ENCODE results near the gene PITPNM2.

PITPNM2 gene

GRCh38 chr12:123133701-123134100 lies 17.2 kb downstream of the PITPNM2 start:
- Histone ChIP-seq H3K9me3 (ENCODE audit: low read length) (no peaks in the 10 kb centered on the region), H3K36me3 (ENCODE audit: insufficient read depth, low read length) (peaks cover 71% of the 10 kb centered on the region), H3K27me3 (ENCODE audit: insufficient read depth, low read length) (no peaks in the 10 kb centered on the region), H3K9me2 (ENCODE audit: low read depth, low read length) (no peaks in the 10 kb centered on the region), H3K27ac (ENCODE audit: low read depth, low read length, poor library complexity, severe bottlenecking) (peak overlapping the region; percentile 100), H3K79me2 (ENCODE audit: insufficient read depth, low read length) (peaks cover 24% of the 10 kb centered on the region), H2AFZ (ENCODE audit: low read length) (no peak overlapping the region), H3K9ac (ENCODE audit: low read length) (peak overlapping the region; percentile 59; the same call in 1 of the 2 replicates), H3F3A (ENCODE audit: insufficient read depth, low read length) (0 out of 2 replicates have a peak, but pooled peaks cover 5% of the 10 kb centered on the region), H3K4me1 (ENCODE audit: insufficient read depth, low read length, severe bottlenecking) (peaks cover 69% of the 10 kb centered on the region), H4K20me1 (ENCODE audit: insufficient read depth, low read length) (no peaks in the 10 kb centered on the region), H3K4me2 (ENCODE audit: low read length) (no peak overlapping the region), H3K4me3 (ENCODE audit: low read depth, low read length, poor library complexity, severe bottlenecking) (no peak overlapping the region)
- TF ChIP-seq EZH2 (IDR thresholded peaks at IDR 0.05; ENCODE audit: borderline replicate concordance, low read length) (no peak), CTCF (IDR thresholded peaks at IDR 0.05; ENCODE audit: low read length) (no peak)

GRCh38 chr12:123132951-123133619 lies 17.8 kb downstream of the PITPNM2 start:
- Histone ChIP-seq H3K27me3 (ENCODE audit: insufficient read depth, low read length) (no peaks in the 10 kb centered on the region), H3K27ac (ENCODE audit: low read depth, low read length, poor library complexity, severe bottlenecking) (peak overlapping the region; percentile 100), H3K4me3 (ENCODE audit: low read depth, low read length, poor library complexity, severe bottlenecking) (peak overlapping the region; percentile 20), H3K36me3 (ENCODE audit: insufficient read depth, low read length) (peaks cover 69% of the 10 kb centered on the region), H3F3A (ENCODE audit: insufficient read depth, low read length) (0 out of 2 replicates have a peak, but pooled peaks cover 5% of the 10 kb centered on the region), H3K4me1 (ENCODE audit: insufficient read depth, low read length, severe bottlenecking) (peaks cover 75% of the 10 kb centered on the region), H3K4me2 (ENCODE audit: low read length) (peak overlapping the region; percentile 64; the same call in 1 of the 2 replicates), H4K20me1 (ENCODE audit: insufficient read depth, low read length) (no peaks in the 10 kb centered on the region), H3K9me3 (ENCODE audit: low read length) (no peaks in the 10 kb centered on the region), H3K9ac (ENCODE audit: low read length) (peak overlapping the region; percentile 59), H2AFZ (ENCODE audit: low read length) (no peak overlapping the region), H3K79me2 (ENCODE audit: insufficient read depth, low read length) (peaks cover 21% of the 10 kb centered on the region), H3K9me2 (ENCODE audit: low read depth, low read length) (no peaks in the 10 kb centered on the region)
- TF ChIP-seq CTCF (IDR thresholded peaks at IDR 0.05; ENCODE audit: low read length) = no peak; the same call in 1 of the 2 replicates
- TF ChIP-seq EZH2 (IDR thresholded peaks at IDR 0.05; ENCODE audit: borderline replicate concordance, low read length) = no peak

DNA sequence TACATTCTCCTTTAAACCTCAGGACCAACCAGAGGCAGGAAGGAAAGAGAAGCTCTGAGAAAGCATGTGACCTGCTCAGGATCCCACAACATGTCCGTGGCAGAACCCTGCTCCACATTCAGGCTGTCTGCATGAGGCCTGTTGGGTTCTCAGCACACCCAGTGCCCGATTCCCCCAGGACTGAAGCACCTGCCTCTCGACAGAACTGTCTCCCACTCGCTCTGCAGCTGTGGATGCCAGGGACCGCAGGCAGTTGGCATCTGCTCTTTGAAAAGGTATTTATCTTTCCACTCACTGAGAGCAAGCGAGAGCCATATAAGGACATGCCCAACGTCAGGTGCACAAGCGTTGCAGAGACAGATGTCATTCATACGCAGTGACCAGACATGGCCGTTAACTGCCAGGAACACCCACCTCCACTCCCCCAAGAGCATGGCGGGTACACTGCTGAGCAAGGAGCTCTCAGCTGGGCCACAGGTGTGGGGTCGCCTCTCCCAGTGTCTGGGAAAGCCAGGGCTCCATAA lies 18.9 kb downstream of the PITPNM2 start:
- no peaks in the 10 kb centered on the region for H4K20me1 ChIP-seq (ENCODE audit: insufficient read depth, low read length)
- TF ChIP-seq CTCF (IDR thresholded peaks at IDR 0.05; ENCODE audit: low read length) = no peak
- no peak for TF ChIP-seq EZH2 (IDR thresholded peaks at IDR 0.05; ENCODE audit: borderline replicate concordance, low read length)
- H3K9me2 ChIP-seq (ENCODE audit: low read depth, low read length) = no peaks in the 10 kb centered on the region
- H3K4me3 ChIP-seq (ENCODE audit: low read depth, low read length, poor library complexity, severe bottlenecking) = peak overlapping the region; percentile 22
- no peaks in the 10 kb centered on the region for H3K9me3 ChIP-seq (ENCODE audit: low read length)
- H3K27me3 ChIP-seq (ENCODE audit: insufficient read depth, low read length) = no peaks in the 10 kb centered on the region
- H3K4me1 ChIP-seq (ENCODE audit: insufficient read depth, low read length, severe bottlenecking) = peaks cover 86% of the 10 kb centered on the region
- H3K4me2 ChIP-seq (ENCODE audit: low read length) = peak overlapping the region; percentile 64
- 0 out of 2 replicates have a peak, but pooled peaks cover 5% of the 10 kb centered on the region for H3F3A ChIP-seq (ENCODE audit: insufficient read depth, low read length)
- H3K9ac ChIP-seq (ENCODE audit: low read length) = peak overlapping the region; percentile 88
- H3K36me3 ChIP-seq (ENCODE audit: insufficient read depth, low read length) = peaks cover 57% of the 10 kb centered on the region
- peaks cover 19% of the 10 kb centered on the region for H3K79me2 ChIP-seq (ENCODE audit: insufficient read depth, low read length)
- no peak overlapping the region for H2AFZ ChIP-seq (ENCODE audit: low read length)
- H3K27ac ChIP-seq (ENCODE audit: low read depth, low read length, poor library complexity, severe bottlenecking) = peak overlapping the region; percentile 100
